ENCODE data around the gene PER3. TPM values are rescaled to one million over a fixed set of nuclear protein-coding genes. Genes with fewer than 3 reads are reported as not detected.

The PER3 gene
- total and polyA plus RNA-seq, 2 of the 13 experiments (the other 11 are each of a cell fraction or from before 2014, with no cell fraction given), result 3.0 to 6.0 TPM

- Histone ChIP-seq H3K4me2 (ENCODE audit: low read depth, low read length) (no peak overlapping the region), H3K9ac (ENCODE audit: insufficient read depth, low read depth, low read length) (no peak overlapping the region), H2AFZ (ENCODE audit: low read length) (no peak overlapping the region), H3K4me3 (replicated peaks in 1 of 3; ENCODE audit: insufficient read depth in 1 of 3, low read depth in 2 of 3, low read length in 3 of 3) (no peak overlapping the region), H3K27me3 (ENCODE audit: control insufficient read depth in 1 of 2, insufficient read depth in 2 of 2, low read length in 2 of 2) (no peaks in the 10 kb centered on the region), H4K20me1 (ENCODE audit: insufficient read depth, low read length) (no peaks in the 10 kb centered on the region), H3K4me1 (ENCODE audit: insufficient read depth, low read length) (no peaks in the 10 kb centered on the region), H3K36me3 (replicated peaks in 1 of 2; ENCODE audit: control insufficient read depth in 1 of 2, insufficient read depth in 2 of 2, low read length in 2 of 2) (no peaks in the 10 kb centered on the region), H3K9me3 (ENCODE audit: low read length) (no peaks in the 10 kb centered on the region), H3K79me2 (ENCODE audit: insufficient read depth, low read length) (no peaks in the 10 kb centered on the region), H3K27ac (ENCODE audit: extremely low read length, insufficient read depth, low read length) (no peak overlapping the region)
- BruUV-seq (replicated peaks), result no TSS peak
- in situ Hi-C loops (cut with HindIII; ENCODE audit: extremely low pct_ligation_motif_present, low pct_unique_long_range_greater_than_20kb), result no loop called here
- no peak for TF ChIP-seq ZNF441 (CRISPR knock-in tag; IDR thresholded peaks at IDR 0.05; ENCODE audit: borderline replicate concordance)
- no peak for TF ChIP-seq ZNF350 (CRISPR knock-in tag; IDR thresholded peaks at IDR 0.05; ENCODE audit: borderline replicate concordance, low read depth)
- no peak for TF ChIP-seq PATZ1 (CRISPR knock-in tag; IDR thresholded peaks at IDR 0.05)
- TF ChIP-seq ELF4 (CRISPR knock-in tag; IDR thresholded peaks at IDR 0.05; ENCODE audit: borderline replicate concordance), result no peak
- TF ChIP-seq ZNF501 (CRISPR knock-in tag; IDR thresholded peaks at IDR 0.05), result no peak
- TF ChIP-seq ZNF841 (CRISPR knock-in tag; IDR thresholded peaks at IDR 0.05; ENCODE audit: borderline replicate concordance), result no peak
- TF ChIP-seq MTA3 (CRISPR knock-in tag; IDR thresholded peaks at IDR 0.05), result no peak
- no peak for TF ChIP-seq MIXL1 (CRISPR knock-in tag; IDR thresholded peaks at IDR 0.05)
- no peak for TF ChIP-seq ZNF234 (CRISPR knock-in tag; conservative IDR thresholded peaks at IDR 0.05)
- TF ChIP-seq EP300 (IDR thresholded peaks at IDR 0.05; ENCODE audit: low read depth in 2 of 2, low read length in 2 of 2), result no peak
- TF ChIP-seq EP300 (CRISPR knock-in tag; IDR thresholded peaks at IDR 0.05; ENCODE audit: borderline replicate concordance), result no peak
- TF ChIP-seq CBX2 (IDR thresholded peaks at IDR 0.05; ENCODE audit: low read depth, low read length), result no peak
- no peak for TF ChIP-seq CBX2 (CRISPR knock-in tag; IDR thresholded peaks at IDR 0.05; ENCODE audit: low read depth)
- TF ChIP-seq DMAP1 (CRISPR knock-in tag; IDR thresholded peaks at IDR 0.05), result no peak
- TF ChIP-seq ZNF460 (CRISPR knock-in tag; IDR thresholded peaks at IDR 0.05; ENCODE audit: borderline replicate concordance), result no peak
- TF ChIP-seq HDAC2 (CRISPR knock-in tag; IDR thresholded peaks at IDR 0.05), result no peak
- no peak for TF ChIP-seq BCLAF1 (IDR thresholded peaks at IDR 0.05)
- no peak for TF ChIP-seq ZNF337 (CRISPR knock-in tag; IDR thresholded peaks at IDR 0.05; ENCODE audit: borderline replicate concordance, low read depth)
- TF ChIP-seq HNF4A (CRISPR knock-in tag; IDR thresholded peaks at IDR 0.05), result no peak
- no peak for FAIRE-seq
- intact Hi-C loops (cut with micrococcal nuclease; ENCODE audit: unreplicated experiment), result no loop called here
- no peak for ATAC-seq
- no peak for DNase-seq (ENCODE audit: low spot score)
- ChIA-PET CTCF (ENCODE audit: low intra/inter-chr PET ratio, low total read pairs) (no interaction called here), POLR2A (no interaction called here)
- WGBS (ENCODE audit: low lambda C conversion rate), result 70% methylated on average over 7 of the region's 7 CpGs
These were observed 102.3 kb downstream of the PER3 start for GRCh38 chr1:7886405-7886745.
